ENCODE data around the gene RPL7A. TPM values are rescaled to one million over a fixed set of nuclear protein-coding genes. Genes with fewer than 3 reads are reported as not detected.
"Not testable (repeated sequence)": the region's sequence is repeated elsewhere in the genome, so short reads cannot be mapped to it uniquely, and the experiment has no call there.

The RPL7A gene
- polyA plus RNA-seq = 1,000 to 10,000 TPM; 2,052 to 3,524 TPM

DNA sequence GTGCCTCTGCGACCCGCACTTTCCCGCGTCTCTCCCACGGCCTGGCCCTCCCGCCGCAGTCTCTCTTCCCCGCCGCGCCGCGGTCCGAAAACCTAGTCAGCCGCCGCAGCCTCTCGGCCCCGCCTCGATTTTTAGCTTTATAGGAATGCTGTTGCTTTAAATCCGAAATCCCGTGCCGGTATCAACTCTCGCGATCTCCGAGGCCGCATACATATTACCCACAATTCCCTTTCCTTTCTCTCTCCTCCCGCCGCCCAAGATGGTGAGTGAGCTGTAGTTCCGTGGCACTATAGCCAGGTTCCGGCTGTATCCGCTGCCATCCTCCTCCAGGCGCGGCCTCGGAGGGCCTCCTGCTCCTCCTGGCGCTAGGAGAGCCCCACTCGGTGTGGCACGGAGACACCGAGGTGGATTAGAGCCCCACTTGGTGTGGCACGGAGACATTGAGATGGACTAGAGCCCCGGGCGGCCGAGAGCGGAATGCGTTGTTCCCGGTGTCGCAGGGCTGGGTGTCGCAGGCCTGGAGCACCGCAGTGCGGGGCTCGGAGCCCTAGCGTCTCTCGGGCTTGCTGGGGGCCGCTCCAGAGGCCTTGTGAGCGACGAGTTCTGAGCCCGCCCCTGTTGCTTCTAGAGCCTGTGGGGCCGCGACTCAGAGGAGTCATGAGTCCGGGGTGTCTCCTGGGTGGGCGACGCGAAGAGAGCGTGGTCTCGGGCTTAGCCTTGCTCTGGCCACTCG lies at the start of gene RPL7A, which contains the start of gene MED22:
Gene RPL7A (plus strand): TSS at position 234 of the 733 bp plus-strand sequence. CDS start 26 bp downstream, at position 260.
Gene MED22 (minus strand): TSS at position 147 of the 733 bp plus-strand sequence. CDS start 1,469 bp downstream, outside the sequence.
- WGBS, 2 donors = 0 to 1% methylated on average over 51 to 64 of the region's 64 CpGs
- H3K4me1 ChIP-seq (ENCODE audit: control insufficient read depth in 2 of 2, insufficient read depth in 2 of 2, low read length in 1 of 2) = peaks cover 0 to 15% of the 10 kb centered on the region in 2 donors
- peaks cover 13 to 59% of the 10 kb centered on the region in 2 donors for H3K36me3 ChIP-seq (ENCODE audit: control insufficient read depth in 2 of 2, insufficient read depth in 2 of 2, low read length in 1 of 2)
- no peaks in the 10 kb centered on the region for H3K9me3 ChIP-seq (ENCODE audit: control insufficient read depth in 2 of 2, insufficient read depth in 1 of 2, low read depth in 1 of 2, low read length in 1 of 2)
- H3K4me3 ChIP-seq (ENCODE audit: low read depth in 1 of 2, low read length in 2 of 2) = peak within 1 kb of the TSS; percentile 83 to 100
- H3K27ac ChIP-seq (ENCODE audit: low read depth in 2 of 2, low read length in 1 of 2) = peak within 1 kb of the TSS; percentile 91 to 95
- H3K27me3 ChIP-seq (ENCODE audit: control insufficient read depth in 1 of 2, insufficient read depth in 2 of 2, low read length in 2 of 2) = no peaks in the 10 kb centered on the region

DNA sequence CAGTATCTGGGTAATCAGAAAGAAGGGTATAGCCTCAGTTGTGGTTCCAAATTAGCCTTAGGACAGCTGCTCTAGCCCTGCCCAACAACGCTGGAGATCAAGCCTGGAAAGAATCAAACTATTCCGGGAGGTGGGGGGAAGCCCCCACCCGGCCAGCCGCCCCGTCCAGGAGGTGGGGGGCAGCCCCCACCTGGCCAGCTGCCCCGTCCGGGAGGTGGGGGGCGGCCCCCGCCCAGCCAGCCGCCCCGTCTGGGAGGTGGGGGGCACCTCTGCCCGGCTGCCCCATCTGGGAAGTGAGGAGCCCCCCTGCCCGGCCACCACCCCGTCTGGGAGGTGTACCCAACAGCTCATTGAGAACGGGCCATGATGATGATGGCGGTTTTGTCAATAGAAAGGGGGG lies 48.0 kb upstream of the RPL7A start:
- not testable (repeated sequence) for H3K27me3 ChIP-seq (ENCODE audit: control insufficient read depth in 1 of 2, insufficient read depth in 2 of 2, low read length in 2 of 2); H3K27ac ChIP-seq (ENCODE audit: low read depth in 2 of 2, low read length in 1 of 2); H3K4me3 ChIP-seq (ENCODE audit: low read depth in 1 of 2, low read length in 2 of 2); H3K36me3 ChIP-seq (ENCODE audit: control insufficient read depth in 2 of 2, insufficient read depth in 2 of 2, low read length in 1 of 2); H3K9me3 ChIP-seq (ENCODE audit: control insufficient read depth in 2 of 2, insufficient read depth in 1 of 2, low read depth in 1 of 2, low read length in 1 of 2); H3K4me1 ChIP-seq (ENCODE audit: control insufficient read depth in 2 of 2, insufficient read depth in 2 of 2, low read length in 1 of 2)
- 52 to 70% methylated on average over 10 to 16 of the region's 16 CpGs for WGBS, 2 donors

- Histone ChIP-seq H3K4me1 (ENCODE audit: control insufficient read depth in 2 of 2, insufficient read depth in 2 of 2, low read length in 1 of 2) (peaks cover 0 to 4% of the 10 kb centered on the region in 2 donors), H3K27me3 (ENCODE audit: control insufficient read depth in 1 of 2, insufficient read depth in 2 of 2, low read length in 2 of 2) (no peaks in the 10 kb centered on the region), H3K36me3 (ENCODE audit: control insufficient read depth in 2 of 2, insufficient read depth in 2 of 2, low read length in 1 of 2) (no peaks in the 10 kb centered on the region), H3K4me3 (ENCODE audit: low read depth in 1 of 2, low read length in 2 of 2) (no peak overlapping the region), H3K9me3 (ENCODE audit: control insufficient read depth in 2 of 2, insufficient read depth in 1 of 2, low read depth in 1 of 2, low read length in 1 of 2) (no peaks in the 10 kb centered on the region), H3K27ac (ENCODE audit: low read depth in 2 of 2, low read length in 1 of 2) (no peak overlapping the region)
- 84 to 91% methylated on average over 13 of the region's 13 CpGs for WGBS, 2 donors
Observed at GRCh38 chr9:133301253-133302230, 46.5 kb upstream of the RPL7A start.

GRCh38 chr9:133303266-133304157 lies 44.5 kb upstream of the RPL7A start:
- Histone ChIP-seq H3K4me3 (ENCODE audit: low read depth in 1 of 2, low read length in 2 of 2) (no peak overlapping the region), H3K9me3 (ENCODE audit: control insufficient read depth in 2 of 2, insufficient read depth in 1 of 2, low read depth in 1 of 2, low read length in 1 of 2) (no peaks in the 10 kb centered on the region), H3K27me3 (ENCODE audit: control insufficient read depth in 1 of 2, insufficient read depth in 2 of 2, low read length in 2 of 2) (no peaks in the 10 kb centered on the region), H3K36me3 (ENCODE audit: control insufficient read depth in 2 of 2, insufficient read depth in 2 of 2, low read length in 1 of 2) (no peaks in the 10 kb centered on the region), H3K4me1 (ENCODE audit: control insufficient read depth in 2 of 2, insufficient read depth in 2 of 2, low read length in 1 of 2) (peaks cover 0 to 4% of the 10 kb centered on the region in 2 donors), H3K27ac (ENCODE audit: low read depth in 2 of 2, low read length in 1 of 2) (no peak overlapping the region)
- 77 to 83% methylated on average over 26 of the region's 26 CpGs for WGBS, 2 donors

GRCh38 chr9:133304158-133304470 lies 43.9 kb upstream of the RPL7A start:
- Histone ChIP-seq H3K4me1 (ENCODE audit: control insufficient read depth in 2 of 2, insufficient read depth in 2 of 2, low read length in 1 of 2) (peaks cover 0 to 4% of the 10 kb centered on the region in 2 donors), H3K27ac (ENCODE audit: low read depth in 2 of 2, low read length in 1 of 2) (no peak overlapping the region), H3K27me3 (ENCODE audit: control insufficient read depth in 1 of 2, insufficient read depth in 2 of 2, low read length in 2 of 2) (no peaks in the 10 kb centered on the region), H3K9me3 (ENCODE audit: control insufficient read depth in 2 of 2, insufficient read depth in 1 of 2, low read depth in 1 of 2, low read length in 1 of 2) (no peaks in the 10 kb centered on the region), H3K4me3 (ENCODE audit: low read depth in 1 of 2, low read length in 2 of 2) (no peak overlapping the region), H3K36me3 (ENCODE audit: control insufficient read depth in 2 of 2, insufficient read depth in 2 of 2, low read length in 1 of 2) (no peaks in the 10 kb centered on the region)
- WGBS, 2 donors = 43 to 51% methylated on average over 13 of the region's 13 CpGs

- Histone ChIP-seq H3K36me3 (ENCODE audit: control insufficient read depth in 2 of 2, insufficient read depth in 2 of 2, low read length in 1 of 2) (no peaks in the 10 kb centered on the region), H3K4me1 (ENCODE audit: control insufficient read depth in 2 of 2, insufficient read depth in 2 of 2, low read length in 1 of 2) (peaks cover 0 to 4% of the 10 kb centered on the region in 2 donors), H3K4me3 (ENCODE audit: low read depth in 1 of 2, low read length in 2 of 2) (no peak overlapping the region), H3K9me3 (ENCODE audit: control insufficient read depth in 2 of 2, insufficient read depth in 1 of 2, low read depth in 1 of 2, low read length in 1 of 2) (no peaks in the 10 kb centered on the region), H3K27me3 (ENCODE audit: control insufficient read depth in 1 of 2, insufficient read depth in 2 of 2, low read length in 2 of 2) (no peaks in the 10 kb centered on the region), H3K27ac (ENCODE audit: low read depth in 2 of 2, low read length in 1 of 2) (no peak overlapping the region)
- 73 to 81% methylated on average over 38 of the region's 38 CpGs for WGBS, 2 donors
Observed at GRCh38 chr9:133304477-133305377, 43.3 kb upstream of the RPL7A start.

- WGBS, 2 donors = 89% methylated on average over 23 of the region's 23 CpGs
- Histone ChIP-seq H3K36me3 (ENCODE audit: control insufficient read depth in 2 of 2, insufficient read depth in 2 of 2, low read length in 1 of 2) (no peaks in the 10 kb centered on the region), H3K4me1 (ENCODE audit: control insufficient read depth in 2 of 2, insufficient read depth in 2 of 2, low read length in 1 of 2) (peaks cover 0 to 4% of the 10 kb centered on the region in 2 donors), H3K27me3 (ENCODE audit: control insufficient read depth in 1 of 2, insufficient read depth in 2 of 2, low read length in 2 of 2) (no peaks in the 10 kb centered on the region), H3K9me3 (ENCODE audit: control insufficient read depth in 2 of 2, insufficient read depth in 1 of 2, low read depth in 1 of 2, low read length in 1 of 2) (no peaks in the 10 kb centered on the region), H3K4me3 (ENCODE audit: low read depth in 1 of 2, low read length in 2 of 2) (no peak overlapping the region), H3K27ac (ENCODE audit: low read depth in 2 of 2, low read length in 1 of 2) (no peak overlapping the region)
Observed at GRCh38 chr9:133305731-133306130, 42.3 kb upstream of the RPL7A start.

DNA sequence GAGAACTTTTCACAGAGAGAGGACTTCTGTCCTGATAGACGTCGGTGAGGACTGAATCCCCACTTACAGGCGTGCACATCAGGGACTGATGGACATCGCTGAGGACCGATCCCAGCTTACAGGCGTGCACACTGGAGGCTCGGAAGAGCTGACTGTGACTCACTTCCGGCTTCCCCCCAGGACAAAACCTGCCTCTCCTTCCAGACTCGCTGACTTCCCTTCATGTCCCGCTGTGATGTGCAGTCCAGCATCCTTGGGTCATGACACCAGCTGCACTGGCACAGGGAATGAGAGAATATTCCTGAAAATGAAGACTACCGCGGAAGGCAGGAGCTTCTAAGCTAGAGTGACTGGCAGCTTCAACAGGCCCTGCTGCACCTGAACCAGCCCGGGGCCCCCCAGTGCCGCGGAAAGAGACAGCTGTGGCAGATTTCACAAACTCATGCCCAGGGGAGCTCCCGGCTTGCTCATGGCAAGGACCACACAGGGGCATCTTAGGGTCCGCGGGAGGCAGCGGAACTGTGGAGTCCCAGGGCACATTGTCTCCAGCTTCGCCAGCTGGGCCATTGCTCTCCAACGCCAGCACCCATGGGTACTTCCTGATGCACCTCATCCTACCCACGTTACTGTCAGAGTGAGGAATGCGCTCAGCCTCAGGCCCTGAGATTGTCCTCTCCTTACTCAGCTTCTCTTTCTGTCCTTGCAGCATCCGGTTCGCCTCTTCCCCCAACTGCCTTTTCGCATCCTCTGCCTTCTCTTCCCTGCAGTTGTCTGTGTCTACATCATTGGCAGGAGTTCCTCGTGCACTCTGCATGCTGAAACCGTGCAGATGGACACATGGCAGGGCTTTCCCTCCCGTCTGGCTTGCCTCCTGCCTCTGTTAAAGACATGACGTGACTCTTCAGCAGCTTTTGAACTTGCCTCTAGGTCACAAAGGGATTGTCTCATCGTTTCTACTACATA lies 41.5 kb upstream of the RPL7A start:
- no peak overlapping the region for H3K27ac ChIP-seq (ENCODE audit: low read depth in 2 of 2, low read length in 1 of 2)
- WGBS, 2 donors = 74% methylated on average over 28 to 31 of the region's 31 CpGs

More for the DNA sequence above, 41.5 kb upstream of the RPL7A start:
- H3K27me3 ChIP-seq (ENCODE audit: control insufficient read depth in 1 of 2, insufficient read depth in 2 of 2, low read length in 2 of 2) = no peaks in the 10 kb centered on the region
- H3K9me3 ChIP-seq (ENCODE audit: control insufficient read depth in 2 of 2, insufficient read depth in 1 of 2, low read depth in 1 of 2, low read length in 1 of 2) = no peaks in the 10 kb centered on the region
- H3K36me3 ChIP-seq (ENCODE audit: control insufficient read depth in 2 of 2, insufficient read depth in 2 of 2, low read length in 1 of 2) = no peaks in the 10 kb centered on the region
- peaks cover 0 to 4% of the 10 kb centered on the region in 2 donors for H3K4me1 ChIP-seq (ENCODE audit: control insufficient read depth in 2 of 2, insufficient read depth in 2 of 2, low read length in 1 of 2)
- no peak overlapping the region for H3K4me3 ChIP-seq (ENCODE audit: low read depth in 1 of 2, low read length in 2 of 2)
